B cell (primary cell): ENCODE data around the gene TRMT1L. TPM values are rescaled to one million over a fixed set of nuclear protein-coding genes. Genes with fewer than 3 reads are reported as not detected.

Experiments used
- ATAC-seq: fragments of 200-7000 bp; cut with Tn5 transposase; one replicate; pipeline ENCODE4 v1.10.0; 2021; ENCODE audit warnings: low read depth, mild to moderate bottlenecking, moderate number of reproducible peaks, moderate library complexity
- CTCF ChIA-PET: fragments of 350-600 bp; sonication (Branson Sonifier 250); formaldehyde crosslinking; loops from one replicate; lab custom pipeline; 2021; ENCODE audit warnings: antibody characterized with exemption, inconsistent platforms; lab: Charles Lee
- POLR2A ChIA-PET: fragments of 350-600 bp; sonication (Branson Sonifier 250); formaldehyde crosslinking; loops from one replicate; lab custom pipeline; 2021; ENCODE audit warnings: antibody characterized with exemption; lab: Charles Lee
- DNase-seq: peaks from one replicate; pipeline ENCODE4 v3.0.0; 2013
- H2AFZ ChIP-seq: 2 replicates; pipeline ENCODE4 v1.6.1; 2012; ENCODE audit warnings: mild to moderate bottlenecking, low read depth, low read length; ENCODE audit not compliant: insufficient read depth, poor library complexity, severe bottlenecking
- H3K27ac ChIP-seq, 2 donors: 1 replicate in 1 of 2; 2 replicates in 1 of 2; pipeline ENCODE4 v1.5.1; 2012 to 2013; ENCODE audit warnings: low read length in 2 of 2, mild to moderate bottlenecking in 2 of 2, moderate library complexity in 1 of 2
- H3K27me3 ChIP-seq, 4 experiments: fragments of 200-600 bp in 1 of 4; sonication (generic) in 1 of 4; replicated peaks in 1 of 4; 1 replicate in 2 of 4; 2 replicates in 2 of 4; pipeline versions ENCODE4 v1.6.1 to v1.7.0; 2013 to 2016; ENCODE audit warnings: low read length in 3 of 4, mild to moderate bottlenecking in 2 of 4, mixed read lengths in 1 of 4, moderate library complexity in 1 of 4; ENCODE audit not compliant: insufficient read depth in 4 of 4, control insufficient read depth in 3 of 4; ENCODE audit errors: control extremely low read depth in 1 of 4
- H3K36me3 ChIP-seq, 2 experiments: replicated peaks in 1 of 2; 1 replicate in 1 of 2; 2 replicates in 1 of 2; pipeline versions ENCODE4 v1.6.1 to v1.7.1; 2013; ENCODE audit warnings: low read length in 1 of 2; ENCODE audit not compliant: insufficient read depth in 2 of 2, control insufficient read depth in 1 of 2; ENCODE audit errors: control extremely low read depth in 1 of 2, extremely low read depth in 1 of 2
- H3K4me1 ChIP-seq, 2 donors: fragments of 200-600 bp in 1 of 2; sonication (generic) in 1 of 2; 1 replicate in 1 of 2; 2 replicates in 1 of 2; pipeline versions ENCODE4 v1.5.1 to v1.6.1; 2013 to 2017; ENCODE audit warnings: low read length in 2 of 2; ENCODE audit not compliant: control insufficient read depth in 2 of 2, insufficient read depth in 2 of 2
- H3K4me2 ChIP-seq: replicated peaks from 2 replicates; pipeline ENCODE3; 2012; ENCODE audit warnings: mild to moderate bottlenecking, low read depth, low read length; ENCODE audit not compliant: poor library complexity, severe bottlenecking
- H3K4me3 ChIP-seq, 5 experiments: fragments of 200-600 bp in 1 of 5; sonication (generic) in 1 of 5; 1 replicate in 3 of 5; 2 replicates in 2 of 5; pipeline versions ENCODE4 v1.5.1 to v1.7.0; 2011 to 2016; ENCODE audit warnings: low read length in 4 of 5, mild to moderate bottlenecking in 4 of 5, low read depth in 2 of 5, control low read depth in 1 of 5, moderate library complexity in 1 of 5; ENCODE audit not compliant: insufficient read depth in 1 of 5; ENCODE audit errors: control extremely low read depth in 1 of 5, extremely low read depth in 1 of 5
- H3K79me2 ChIP-seq: fragments of 200-600 bp; sonication (generic); one replicate; pipeline ENCODE4 v1.6.0; 2016; ENCODE audit warnings: low read length; ENCODE audit not compliant: control insufficient read depth, insufficient read depth
- H3K9ac ChIP-seq: fragments of 200-600 bp; sonication (generic); 2 replicates; pipeline ENCODE4 v1.6.1; 2017; ENCODE audit warnings: mild to moderate bottlenecking, low read length, moderate library complexity
- H3K9me3 ChIP-seq, 3 donors: one replicate each; pipeline versions ENCODE4 v1.6.1 to v1.7.1; 2013; ENCODE audit warnings: low read length in 2 of 3; ENCODE audit not compliant: control insufficient read depth in 2 of 3, insufficient read depth in 1 of 3; ENCODE audit errors: control extremely low read depth in 1 of 3
- H4K20me1 ChIP-seq: 2 replicates; pipeline ENCODE4 v1.6.0; 2012; ENCODE audit warnings: mild to moderate bottlenecking, low read length; ENCODE audit not compliant: insufficient read depth, control insufficient read depth, poor library complexity, severe bottlenecking
- H3K27ac Mint-ChIP-seq: one replicate; pipeline ENCODE4 v1.8.0; 2021; ENCODE audit warnings: mixed read lengths
- H3K27me3 Mint-ChIP-seq: one replicate; pipeline ENCODE4 v1.8.0; 2021; ENCODE audit warnings: mixed read lengths
- H3K4me1 Mint-ChIP-seq: one replicate; pipeline ENCODE4 v1.8.0; 2021; ENCODE audit warnings: mixed read lengths
- H3K4me3 Mint-ChIP-seq: one replicate; pipeline ENCODE4 v1.8.0; 2021; ENCODE audit warnings: mixed read lengths
- H3K9me3 Mint-ChIP-seq: one replicate; pipeline ENCODE4 v1.8.0; 2022; ENCODE audit warnings: mixed read lengths; ENCODE audit not compliant: insufficient read depth
- CTCF ChIP-seq: fragments of 200-600 bp; IDR thresholded peaks from one replicate; pipeline ENCODE4 v1.8.0; 2022; ENCODE audit warnings: antibody characterized with exemption, mild to moderate bottlenecking
- EZH2 ChIP-seq: IDR thresholded peaks from 2 replicates; pipeline ENCODE4 v1.6.1; 2012; ENCODE audit warnings: borderline replicate concordance, low read depth, mild to moderate bottlenecking, moderate library complexity, low read length; ENCODE audit not compliant: insufficient read depth, poor library complexity, severe bottlenecking
- WGBS: methylation state at CpG from one replicate; pipeline ENCODE4 v1.1.5; 2013; ENCODE audit warnings: missing lambda C conversion rate; ENCODE audit not compliant: insufficient coverage; 5-methylcytosine and 5-hydroxymethylcytosine counted together
- intact Hi-C: fragments of 100-400 bp; cut with micrococcal nuclease; formaldehyde crosslinking; loops from one replicate; pipeline ENCODE4 v1.10.0; 2022
- polyA plus RNA-seq: library from polyadenylated mRNA; depleted of rRNA; stranded (reverse); fragments of >200 nt; gene quantifications from 2 replicates; pipeline ENCODE4 v1.2.3, GENCODE V29; 2012
- total RNA-seq, 2 donors: library from RNA; stranded (reverse); fragments of 120-200 nt in 1 of 2; gene quantifications; 1 replicate in 1 of 2; 2 replicates in 1 of 2; pipeline versions ENCODE4 v1.2.3 to v1.2.4, GENCODE V29; 2013 to 2022

The TRMT1L gene
- total and polyA plus RNA-seq, 2 donors (not counting 1 experiment from before 2014, with no cell fraction given): 9.9 to 27.5 TPM

DNA sequence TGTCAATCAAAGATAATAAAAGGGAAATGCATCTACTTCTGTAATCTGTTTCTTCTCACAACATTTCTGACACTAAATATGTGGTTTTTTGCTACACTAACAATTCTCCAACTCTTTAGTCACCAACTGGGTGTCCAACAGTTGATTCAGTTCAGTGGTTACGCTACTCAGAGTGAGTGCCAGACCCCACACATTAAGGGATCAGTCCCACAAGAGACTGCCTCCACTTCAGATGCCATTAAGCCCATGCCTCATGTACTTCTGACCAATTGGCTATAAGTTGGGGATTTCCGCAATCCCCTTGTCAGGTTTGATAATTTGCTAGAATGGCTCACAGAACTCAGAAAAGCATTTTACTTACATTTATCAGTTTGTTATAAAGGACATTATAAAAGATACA lies 83.0 kb downstream of the TRMT1L start:
- POLR2A ChIA-PET: no interaction called here
- H3K79me2 ChIP-seq: peaks cover 96% of the 10 kb centered on the region
- 100% methylated on average over 1 of the region's 2 CpGs for WGBS

DNA sequence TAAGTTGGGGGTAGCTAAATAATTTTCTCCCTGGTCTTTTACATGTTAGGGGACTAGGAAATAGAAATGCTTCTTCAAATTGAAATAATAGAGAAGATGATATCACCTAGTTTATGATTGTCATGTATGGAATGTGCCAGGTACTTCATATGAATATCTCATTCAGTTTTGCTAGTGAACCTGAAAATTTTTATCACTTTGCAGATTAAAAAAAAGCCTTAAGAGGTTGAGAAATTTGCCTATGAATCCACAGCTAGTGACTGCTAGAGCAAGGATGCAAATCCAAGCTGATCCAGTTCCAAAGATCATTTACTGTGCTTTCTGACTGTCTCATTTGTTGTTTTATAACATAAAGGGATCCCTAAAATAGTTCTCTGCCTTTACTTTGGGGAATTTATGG lies 86.7 kb downstream of the TRMT1L start:
- no peak overlapping the region for H3K27ac Mint-ChIP-seq
- H2AFZ ChIP-seq: no peak overlapping the region
- H3K9ac ChIP-seq: no peak overlapping the region
- H4K20me1 ChIP-seq: peaks cover 48% of the 10 kb centered on the region
- no peaks in the 10 kb centered on the region for H3K9me3 Mint-ChIP-seq
- TF ChIP-seq EZH2 (no peak), CTCF (no peak)
- no peak for DNase-seq
- H3K9me3 ChIP-seq: no peaks in the 10 kb centered on the region
- peaks cover 96% of the 10 kb centered on the region for H3K79me2 ChIP-seq
- no peaks in the 10 kb centered on the region for H3K27me3 Mint-ChIP-seq
- H3K36me3 ChIP-seq: peaks cover 5 to 6% of the 10 kb centered on the region in 2 experiments
- ChIA-PET CTCF (no interaction called here), POLR2A (no interaction called here)
- H3K4me3 Mint-ChIP-seq: no peak overlapping the region
- H3K27me3 ChIP-seq: no peaks in the 10 kb centered on the region
- intact Hi-C loops: no loop called here
- H3K4me3 ChIP-seq: no peak overlapping the region
- H3K4me2 ChIP-seq: no peak overlapping the region
- ATAC-seq: no peak
- no peak overlapping the region for H3K27ac ChIP-seq
- H3K4me1 ChIP-seq: peaks cover 0 to 4% of the 10 kb centered on the region in 2 donors
- H3K4me1 Mint-ChIP-seq: peaks cover 43% of the 10 kb centered on the region

More for the DNA sequence above, 83.0 kb downstream of the TRMT1L start:
- intact Hi-C loops: no loop called here
- Mint-ChIP-seq H3K27me3 (no peaks in the 10 kb centered on the region), H3K4me3 (no peak overlapping the region), H3K9me3 (no peaks in the 10 kb centered on the region), H3K27ac (no peak overlapping the region), H3K4me1 (peaks cover 35% of the 10 kb centered on the region)
- H2AFZ ChIP-seq: no peak overlapping the region
- H4K20me1 ChIP-seq: peaks cover 42% of the 10 kb centered on the region
- peaks cover 5 to 6% of the 10 kb centered on the region in 2 experiments for H3K36me3 ChIP-seq
- H3K4me3 ChIP-seq: no peak overlapping the region
- H3K4me2 ChIP-seq: no peak overlapping the region
- ATAC-seq: no peak
- TF ChIP-seq CTCF: no peak
- no peak for TF ChIP-seq EZH2
- no peaks in the 10 kb centered on the region for H3K9me3 ChIP-seq
- no peaks in the 10 kb centered on the region for H3K27me3 ChIP-seq
- CTCF ChIA-PET: no interaction called here
- no peak overlapping the region for H3K27ac ChIP-seq
- DNase-seq: no peak
- H3K9ac ChIP-seq: no peak overlapping the region
- no peaks in the 10 kb centered on the region for H3K4me1 ChIP-seq
